Measurements from ENCODE around the gene LRRC41. TPM values are rescaled to one million over a fixed set of nuclear protein-coding genes. Genes with fewer than 3 reads are reported as not detected.
A peak's percentile ranks its signal among the peaks of the same experiment; 100 is the strongest.

Gene LRRC41
- total RNA-seq, 2 experiments from 2014 or later, result 23.0 to 24.3 TPM

DNA sequence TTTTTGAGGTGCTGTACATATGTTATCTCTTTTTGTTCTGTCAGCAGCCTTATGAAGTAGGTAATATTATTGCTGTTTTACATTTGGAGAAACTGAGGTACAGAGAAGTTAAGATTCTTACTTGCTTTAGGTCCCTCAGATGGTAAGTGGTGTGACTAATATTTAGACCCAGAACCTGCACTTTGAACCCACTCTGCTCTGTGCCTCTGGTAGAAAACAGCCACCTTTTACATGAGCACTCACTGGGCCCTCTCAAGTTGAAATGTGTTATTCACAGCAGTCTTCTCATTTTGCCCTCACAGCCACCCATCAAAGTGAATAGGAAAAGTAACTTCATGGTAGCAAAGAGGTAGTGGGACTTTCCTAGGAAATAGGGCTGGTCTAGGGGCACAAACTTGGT lies 41.9 kb upstream of the LRRC41 start:
- Histone ChIP-seq H3K4me1 (ENCODE audit: insufficient read depth, low read length) (peaks cover 23% of the 10 kb centered on the region), H3K9me3 (ENCODE audit: control insufficient read depth in 1 of 2, insufficient read depth in 1 of 2, low read length in 2 of 2) (no peaks in the 10 kb centered on the region), H3K27me3 (ENCODE audit: control insufficient read depth in 1 of 2, insufficient read depth in 2 of 2, low read length in 2 of 2) (no peaks in the 10 kb centered on the region), H3K36me3 (ENCODE audit: insufficient read depth, low read length) (peaks cover 44% of the 10 kb centered on the region), H3K4me3 (ENCODE audit: low read length) (no peak overlapping the region), H3K27ac (ENCODE audit: low read depth in 1 of 2, low read length in 2 of 2) (no peak overlapping the region)
- DNase-seq (no peak), ATAC-seq (ENCODE audit: poor library complexity) (no peak)
- Mint-ChIP-seq H3K4me1 (ENCODE audit: low read depth) (peaks cover 51% of the 10 kb centered on the region), H3K27me3 (no peaks in the 10 kb centered on the region), H3K9me3 (no peaks in the 10 kb centered on the region), H3K4me3 (no peak overlapping the region), H3K27ac (no peak overlapping the region), H3K36me3 (ENCODE audit: low read depth) (peaks cover 77% of the 10 kb centered on the region)
- intact Hi-C loops (cut with DNase I, micrococcal nuclease), result loop anchor here (5.0 to 10.0 kb wide), 2 partner anchors 308 to 970 kb away; partner anchors contain the start of gene STIL (in 1 of the 2)
- TF ChIP-seq, protein P1, sequence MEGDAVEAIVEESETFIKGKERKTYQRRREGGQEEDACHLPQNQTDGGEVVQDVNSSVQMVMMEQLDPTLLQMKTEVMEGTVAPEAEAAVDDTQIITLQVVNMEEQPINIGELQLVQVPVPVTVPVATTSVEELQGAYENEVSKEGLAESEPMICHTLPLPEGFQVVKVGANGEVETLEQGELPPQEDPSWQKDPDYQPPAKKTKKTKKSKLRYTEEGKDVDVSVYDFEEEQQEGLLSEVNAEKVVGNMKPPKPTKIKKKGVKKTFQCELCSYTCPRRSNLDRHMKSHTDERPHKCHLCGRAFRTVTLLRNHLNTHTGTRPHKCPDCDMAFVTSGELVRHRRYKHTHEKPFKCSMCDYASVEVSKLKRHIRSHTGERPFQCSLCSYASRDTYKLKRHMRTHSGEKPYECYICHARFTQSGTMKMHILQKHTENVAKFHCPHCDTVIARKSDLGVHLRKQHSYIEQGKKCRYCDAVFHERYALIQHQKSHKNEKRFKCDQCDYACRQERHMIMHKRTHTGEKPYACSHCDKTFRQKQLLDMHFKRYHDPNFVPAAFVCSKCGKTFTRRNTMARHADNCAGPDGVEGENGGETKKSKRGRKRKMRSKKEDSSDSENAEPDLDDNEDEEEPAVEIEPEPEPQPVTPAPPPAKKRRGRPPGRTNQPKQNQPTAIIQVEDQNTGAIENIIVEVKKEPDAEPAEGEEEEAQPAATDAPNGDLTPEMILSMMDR (IDR thresholded peaks at IDR 0.05), result no peak
- POLR2A ChIA-PET, result no interaction called here
- CTCF ChIA-PET, result no interaction called here

DNA sequence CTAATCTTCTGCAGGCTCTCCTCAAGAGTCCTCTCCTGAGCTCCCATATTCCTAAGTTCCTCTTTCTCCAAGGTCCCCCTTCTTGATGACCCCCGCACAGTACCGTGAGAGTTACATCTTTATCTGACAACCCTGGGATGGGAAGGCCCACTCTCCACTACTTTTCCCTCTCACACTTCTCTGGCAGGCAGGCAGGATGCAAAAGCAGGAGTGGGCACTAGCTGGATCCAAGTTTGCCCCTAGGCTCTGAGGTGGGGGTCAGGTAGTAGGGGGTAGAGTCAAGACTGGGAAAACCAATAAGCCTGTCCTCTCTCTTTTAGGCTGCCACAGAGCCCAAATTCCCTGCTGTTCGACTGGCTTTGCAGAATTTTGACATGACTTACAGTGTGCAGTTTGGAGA lies 41.1 kb upstream of the LRRC41 start:
- H3K4me1 ChIP-seq (ENCODE audit: insufficient read depth, low read length), result peaks cover 31% of the 10 kb centered on the region
- intact Hi-C loops (cut with DNase I, micrococcal nuclease), result loop anchor here in 1 of 2 experiments (5.0 to 10.0 kb wide), 2 partner anchors 373 to 970 kb away; partner anchors contain the start of genes EFCAB14 and STIL
- TF ChIP-seq, protein P1 (IDR thresholded peaks at IDR 0.05), result no peak
- no peaks in the 10 kb centered on the region for H3K27me3 ChIP-seq (ENCODE audit: control insufficient read depth in 1 of 2, insufficient read depth in 2 of 2, low read length in 2 of 2)
- DNase-seq (no peak), ATAC-seq (ENCODE audit: poor library complexity) (no peak)
- Mint-ChIP-seq H3K9me3 (no peaks in the 10 kb centered on the region), H3K4me3 (no peak overlapping the region), H3K4me1 (ENCODE audit: low read depth) (peaks cover 56% of the 10 kb centered on the region), H3K36me3 (ENCODE audit: low read depth) (peaks cover 70% of the 10 kb centered on the region), H3K27me3 (no peaks in the 10 kb centered on the region), H3K27ac (peak overlapping the region; percentile 97)
- ChIA-PET CTCF (no interaction called here), POLR2A (no interaction called here)
- H3K36me3 ChIP-seq (ENCODE audit: insufficient read depth, low read length), result peaks cover 36% of the 10 kb centered on the region
- peaks cover 0 to 2% of the 10 kb centered on the region in 2 experiments for H3K9me3 ChIP-seq (ENCODE audit: control insufficient read depth in 1 of 2, insufficient read depth in 1 of 2, low read length in 2 of 2)
- no peak overlapping the region for H3K4me3 ChIP-seq (ENCODE audit: low read length)
- H3K27ac ChIP-seq (ENCODE audit: low read depth in 1 of 2, low read length in 2 of 2), result no peak overlapping the region

DNA sequence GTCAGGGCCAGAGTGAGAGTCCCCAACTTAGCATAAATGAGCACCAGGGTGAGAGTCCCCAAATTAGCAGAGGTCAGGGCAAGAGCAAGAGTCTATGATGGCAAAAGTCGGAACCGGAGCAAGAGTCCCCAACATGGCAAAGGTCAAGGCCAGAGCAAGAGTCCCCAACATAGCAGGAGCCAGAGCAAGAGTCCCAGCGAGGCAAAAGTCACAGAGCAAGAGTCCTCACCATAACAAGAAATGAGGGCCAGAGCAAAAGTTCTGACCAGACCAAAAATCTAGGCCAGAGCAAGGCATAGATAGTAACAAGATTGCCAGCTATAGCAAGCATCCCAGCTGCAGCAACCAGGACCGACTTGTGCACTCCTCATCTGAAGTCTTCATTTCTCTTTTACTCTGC lies 40.3 kb upstream of the LRRC41 start:
- Mint-ChIP-seq H3K27ac (peak overlapping the region; percentile 97), H3K27me3 (no peaks in the 10 kb centered on the region), H3K4me1 (ENCODE audit: low read depth) (peaks cover 58% of the 10 kb centered on the region), H3K9me3 (no peaks in the 10 kb centered on the region), H3K4me3 (no peak overlapping the region), H3K36me3 (ENCODE audit: low read depth) (peaks cover 67% of the 10 kb centered on the region)
- ATAC-seq (ENCODE audit: poor library complexity), result no peak
- DNase-seq, result no peak
- Histone ChIP-seq H3K27me3 (ENCODE audit: control insufficient read depth in 1 of 2, insufficient read depth in 2 of 2, low read length in 2 of 2) (no peaks in the 10 kb centered on the region), H3K4me3 (ENCODE audit: low read length) (no peak overlapping the region), H3K36me3 (ENCODE audit: insufficient read depth, low read length) (peaks cover 31% of the 10 kb centered on the region), H3K4me1 (ENCODE audit: insufficient read depth, low read length) (peaks cover 34% of the 10 kb centered on the region), H3K9me3 (ENCODE audit: control insufficient read depth in 1 of 2, insufficient read depth in 1 of 2, low read length in 2 of 2) (peaks cover 0 to 6% of the 10 kb centered on the region in 2 experiments), H3K27ac (ENCODE audit: low read depth in 1 of 2, low read length in 2 of 2) (no peak overlapping the region)
- CTCF ChIA-PET, result no interaction called here
- intact Hi-C loops (cut with DNase I, micrococcal nuclease), result loop anchor here in 1 of 2 experiments (5.0 to 10.0 kb wide), 2 partner anchors 374 to 971 kb away; partner anchors contain the start of genes EFCAB14 and STIL
- TF ChIP-seq, protein P1 (IDR thresholded peaks at IDR 0.05), result no peak
- POLR2A ChIA-PET, result no interaction called here

All from CD4-positive, alpha-beta T cell (primary cell).